Calu3 (cell line): Measurements from ENCODE around the gene RBFOX1. TPM values are rescaled to one million over a fixed set of nuclear protein-coding genes. Genes with fewer than 3 reads are reported as not detected.

ENCODE experiments used
- BruUV-seq: library from RNA; stranded (reverse); fragments of 400-500 nt; replicated peaks from 2 replicates; lab custom pipeline; 2021; lab: Mats Ljungman, UMichigan
- CTCF ChIA-PET: fragments of 300-600 bp; sonication (Branson Sonifier 250); formaldehyde crosslinking; loops from one replicate; lab custom pipeline; 2022; ENCODE audit warnings: antibody characterized with exemption; lab: Charles Lee
- DNase-seq: peaks from one replicate; pipeline ENCODE4 v3.0.0; 2022
- H3K27ac Mint-ChIP-seq: one replicate; pipeline ENCODE4 v1.8.0; 2022; ENCODE audit warnings: mixed read lengths; ENCODE audit not compliant: unreplicated experiment
- H3K27me3 Mint-ChIP-seq: one replicate; pipeline ENCODE4 v1.8.0; 2022; ENCODE audit warnings: mixed read lengths; ENCODE audit not compliant: unreplicated experiment
- H3K36me3 Mint-ChIP-seq: one replicate; pipeline ENCODE4 v1.8.0; 2022; ENCODE audit warnings: mild to moderate bottlenecking, moderate library complexity, mixed read lengths; ENCODE audit not compliant: insufficient read depth, unreplicated experiment
- H3K4me1 Mint-ChIP-seq: one replicate; pipeline ENCODE4 v1.8.0; 2022; ENCODE audit warnings: mild to moderate bottlenecking, low read depth, mixed read lengths; ENCODE audit not compliant: unreplicated experiment
- H3K4me3 Mint-ChIP-seq: one replicate; pipeline ENCODE4 v1.8.0; 2022; ENCODE audit warnings: mild to moderate bottlenecking, low read depth, moderate library complexity, mixed read lengths; ENCODE audit not compliant: unreplicated experiment
- H3K9me3 Mint-ChIP-seq: one replicate; pipeline ENCODE4 v1.8.0; 2022; ENCODE audit warnings: low read depth, mixed read lengths; ENCODE audit not compliant: unreplicated experiment
- intact Hi-C: fragments of 100-400 bp; cut with micrococcal nuclease; formaldehyde crosslinking; loops from one replicate; pipeline ENCODE4 v1.10.0; 2022; ENCODE audit not compliant: unreplicated experiment
- total RNA-seq: library from RNA; stranded (reverse); gene quantifications from 2 replicates; pipeline ENCODE4 v1.2.3, GENCODE V29; 2022
- TF ChIP-seq, protein P1 (sequence below): fragments of 200-600 bp; IDR thresholded peaks from one replicate; pipeline ENCODE4 v1.8.0; 2022; ENCODE audit warnings: antibody characterized with exemption; ENCODE audit not compliant: unreplicated experiment

Gene RBFOX1
- total RNA-seq, 1 experiment from 2014 or later: not detected

DNA sequence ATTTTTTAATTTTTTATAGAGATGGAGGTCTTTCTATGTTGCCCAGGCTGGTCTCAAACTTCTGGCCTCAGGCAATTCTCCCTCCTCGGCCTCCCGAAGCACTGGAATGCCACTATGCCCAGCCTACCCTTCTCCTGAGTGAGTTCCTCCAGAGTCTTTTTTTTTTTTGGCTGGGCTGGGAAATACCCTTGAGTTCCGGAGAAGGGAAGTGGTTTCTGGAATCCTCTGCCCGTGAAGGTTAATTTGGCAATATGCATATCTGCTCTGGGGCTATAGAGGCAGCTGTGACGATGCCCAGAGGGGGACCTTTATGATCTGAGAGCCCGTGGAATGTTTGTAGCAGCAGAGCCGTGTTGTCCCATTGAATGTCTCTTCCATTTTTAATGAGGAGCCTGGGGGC, 217.5 kb downstream of the RBFOX1 start:
- CTCF ChIA-PET: interaction anchor here (0.7 kb wide), 1 partner anchor 182 kb away, joined by 3 read pairs; no protein-coding TSS in a partner anchor
- TF ChIP-seq, protein P1, sequence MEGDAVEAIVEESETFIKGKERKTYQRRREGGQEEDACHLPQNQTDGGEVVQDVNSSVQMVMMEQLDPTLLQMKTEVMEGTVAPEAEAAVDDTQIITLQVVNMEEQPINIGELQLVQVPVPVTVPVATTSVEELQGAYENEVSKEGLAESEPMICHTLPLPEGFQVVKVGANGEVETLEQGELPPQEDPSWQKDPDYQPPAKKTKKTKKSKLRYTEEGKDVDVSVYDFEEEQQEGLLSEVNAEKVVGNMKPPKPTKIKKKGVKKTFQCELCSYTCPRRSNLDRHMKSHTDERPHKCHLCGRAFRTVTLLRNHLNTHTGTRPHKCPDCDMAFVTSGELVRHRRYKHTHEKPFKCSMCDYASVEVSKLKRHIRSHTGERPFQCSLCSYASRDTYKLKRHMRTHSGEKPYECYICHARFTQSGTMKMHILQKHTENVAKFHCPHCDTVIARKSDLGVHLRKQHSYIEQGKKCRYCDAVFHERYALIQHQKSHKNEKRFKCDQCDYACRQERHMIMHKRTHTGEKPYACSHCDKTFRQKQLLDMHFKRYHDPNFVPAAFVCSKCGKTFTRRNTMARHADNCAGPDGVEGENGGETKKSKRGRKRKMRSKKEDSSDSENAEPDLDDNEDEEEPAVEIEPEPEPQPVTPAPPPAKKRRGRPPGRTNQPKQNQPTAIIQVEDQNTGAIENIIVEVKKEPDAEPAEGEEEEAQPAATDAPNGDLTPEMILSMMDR: no peak
- Mint-ChIP-seq H3K9me3 (peaks cover 9% of the 10 kb centered on the region), H3K4me3 (no peak overlapping the region), H3K27ac (no peak overlapping the region), H3K27me3 (no peaks in the 10 kb centered on the region), H3K4me1 (no peaks in the 10 kb centered on the region), H3K36me3 (no peaks in the 10 kb centered on the region)
- intact Hi-C loops: no loop called here
- no peak for DNase-seq
- no TSS peak for BruUV-seq

DNA sequence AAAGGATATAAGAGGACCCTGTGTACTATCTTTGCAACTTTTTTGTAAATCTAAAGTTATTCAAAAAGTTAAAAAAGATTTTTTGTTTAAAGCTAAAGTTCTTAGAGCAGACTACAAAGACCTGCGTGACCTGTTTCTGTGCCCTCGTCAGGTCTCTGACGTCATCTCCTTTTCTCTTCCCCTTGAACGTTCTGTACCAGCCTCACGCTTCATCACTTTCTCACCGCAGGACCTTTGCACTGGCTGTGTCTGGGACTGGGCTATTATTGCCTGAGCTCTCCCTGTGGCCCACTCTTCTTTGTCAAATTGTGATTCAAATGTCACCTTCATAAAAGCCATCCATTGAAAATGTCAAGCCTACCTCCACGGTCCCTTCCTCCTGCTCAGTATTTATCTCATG, 222.8 kb downstream of the RBFOX1 start:
- no peak overlapping the region for H3K4me3 Mint-ChIP-seq
- BruUV-seq: no TSS peak
- H3K27me3 Mint-ChIP-seq: no peaks in the 10 kb centered on the region
- TF ChIP-seq, protein P1: no peak
- H3K4me1 Mint-ChIP-seq: no peaks in the 10 kb centered on the region
- DNase-seq: no peak
- CTCF ChIA-PET: interaction anchor here (1.0 kb wide), 1 partner anchor 769 kb away, joined by 3 read pairs; no protein-coding TSS in a partner anchor
- H3K36me3 Mint-ChIP-seq: no peaks in the 10 kb centered on the region
- H3K9me3 Mint-ChIP-seq: peaks cover 7% of the 10 kb centered on the region
- intact Hi-C loops: no loop called here
- no peak overlapping the region for H3K27ac Mint-ChIP-seq

DNA sequence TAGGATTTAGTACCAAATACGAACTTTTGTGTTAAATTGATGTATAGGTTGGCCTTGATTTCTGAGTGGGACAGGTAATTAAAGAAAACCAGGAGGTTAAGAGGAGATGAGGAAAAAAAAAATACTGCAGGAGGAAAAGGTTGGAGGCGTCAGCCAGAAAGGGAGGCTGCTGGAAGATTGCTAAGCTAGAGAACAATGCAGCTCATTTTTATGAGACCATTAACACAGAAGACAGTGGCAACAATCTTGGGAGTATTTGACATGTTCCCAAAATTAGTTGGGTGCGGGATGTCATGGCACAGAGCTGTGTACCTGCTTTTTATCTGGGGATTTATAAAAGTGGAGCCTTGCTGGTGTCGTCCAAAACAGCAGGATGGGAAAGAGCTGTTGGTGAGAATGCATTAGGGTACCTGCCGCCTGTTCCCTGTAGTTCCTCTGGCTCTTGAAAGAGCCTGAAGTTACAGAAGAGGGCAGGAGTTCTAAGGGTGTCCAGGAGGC, 229.3 kb downstream of the RBFOX1 start:
- no peaks in the 10 kb centered on the region for H3K36me3 Mint-ChIP-seq
- no peaks in the 10 kb centered on the region for H3K4me1 Mint-ChIP-seq
- CTCF ChIA-PET: interaction anchor here (0.5 to 0.6 kb wide), 2 partner anchors 64 to 968 kb away, joined by 3 read pairs; no protein-coding TSS in a partner anchor
- BruUV-seq: no TSS peak
- intact Hi-C loops: no loop called here
- H3K9me3 Mint-ChIP-seq: peaks cover 9% of the 10 kb centered on the region
- no peaks in the 10 kb centered on the region for H3K27me3 Mint-ChIP-seq
- H3K4me3 Mint-ChIP-seq: no peak overlapping the region
- DNase-seq: no peak
- H3K27ac Mint-ChIP-seq: no peak overlapping the region
- TF ChIP-seq, protein P1: no peak

DNA sequence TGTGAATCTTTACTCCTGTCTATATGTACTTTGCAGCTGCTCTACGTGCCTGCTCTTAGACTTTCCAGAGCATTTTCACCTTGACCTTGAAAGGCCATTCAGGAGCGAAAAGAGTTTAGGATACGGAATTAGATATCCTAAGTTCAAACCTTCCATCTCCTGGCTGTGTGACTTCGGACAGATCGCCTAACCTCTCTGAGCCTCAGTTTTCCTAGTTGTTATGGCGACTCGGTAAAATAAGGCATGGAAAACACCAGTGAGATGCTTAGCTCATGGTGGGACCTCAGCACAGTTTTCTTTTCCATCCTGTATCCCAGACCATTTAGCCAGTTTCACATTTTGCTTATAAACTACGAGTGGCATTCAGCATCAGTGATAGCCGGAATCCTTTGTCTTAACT, 233.7 kb downstream of the RBFOX1 start:
- no peaks in the 10 kb centered on the region for H3K27me3 Mint-ChIP-seq
- no peaks in the 10 kb centered on the region for H3K4me1 Mint-ChIP-seq
- CTCF ChIA-PET: no interaction called here
- TF ChIP-seq, protein P1: no peak
- DNase-seq: no peak
- no TSS peak for BruUV-seq
- intact Hi-C loops: no loop called here
- H3K9me3 Mint-ChIP-seq: peaks cover 14% of the 10 kb centered on the region
- H3K36me3 Mint-ChIP-seq: no peaks in the 10 kb centered on the region
- H3K27ac Mint-ChIP-seq: no peak overlapping the region
- H3K4me3 Mint-ChIP-seq: no peak overlapping the region
